ENCODE results near the gene WASHC3.

DNA sequence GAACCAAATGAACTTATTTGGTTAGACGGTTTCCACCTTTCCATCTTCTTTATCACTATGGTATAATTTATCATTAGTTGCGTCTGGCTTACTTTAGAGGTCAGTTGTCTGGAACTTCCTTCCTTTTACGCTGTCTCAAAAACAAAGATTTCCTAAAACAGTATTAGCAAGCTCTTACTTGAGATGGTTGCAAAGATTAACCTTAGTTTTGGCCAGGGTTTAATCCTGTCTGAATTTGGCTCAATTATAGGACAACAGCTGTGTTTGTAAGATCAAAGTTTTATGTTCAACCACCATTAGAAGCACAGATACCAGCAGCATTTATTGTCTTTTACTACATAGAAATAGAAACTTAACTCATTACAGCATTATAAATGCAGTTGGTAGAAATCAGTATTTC is 7.9 kb upstream of the WASHC3 start:
- TF ChIP-seq, protein P1, sequence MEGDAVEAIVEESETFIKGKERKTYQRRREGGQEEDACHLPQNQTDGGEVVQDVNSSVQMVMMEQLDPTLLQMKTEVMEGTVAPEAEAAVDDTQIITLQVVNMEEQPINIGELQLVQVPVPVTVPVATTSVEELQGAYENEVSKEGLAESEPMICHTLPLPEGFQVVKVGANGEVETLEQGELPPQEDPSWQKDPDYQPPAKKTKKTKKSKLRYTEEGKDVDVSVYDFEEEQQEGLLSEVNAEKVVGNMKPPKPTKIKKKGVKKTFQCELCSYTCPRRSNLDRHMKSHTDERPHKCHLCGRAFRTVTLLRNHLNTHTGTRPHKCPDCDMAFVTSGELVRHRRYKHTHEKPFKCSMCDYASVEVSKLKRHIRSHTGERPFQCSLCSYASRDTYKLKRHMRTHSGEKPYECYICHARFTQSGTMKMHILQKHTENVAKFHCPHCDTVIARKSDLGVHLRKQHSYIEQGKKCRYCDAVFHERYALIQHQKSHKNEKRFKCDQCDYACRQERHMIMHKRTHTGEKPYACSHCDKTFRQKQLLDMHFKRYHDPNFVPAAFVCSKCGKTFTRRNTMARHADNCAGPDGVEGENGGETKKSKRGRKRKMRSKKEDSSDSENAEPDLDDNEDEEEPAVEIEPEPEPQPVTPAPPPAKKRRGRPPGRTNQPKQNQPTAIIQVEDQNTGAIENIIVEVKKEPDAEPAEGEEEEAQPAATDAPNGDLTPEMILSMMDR (IDR thresholded peaks at IDR 0.05): no peak
- TF ChIP-seq POLR2A (IDR thresholded peaks at IDR 0.05): no peak
